ENCODE measurements around the gene PPT2. TPM values are rescaled to one million over a fixed set of nuclear protein-coding genes. Genes with fewer than 3 reads are reported as not detected.

The PPT2 gene
- total and polyA plus RNA-seq, 2 experiments from 2014 or later = 8.9 to 20.6 TPM

GRCh38 chr6:32148289-32149091, 5.5 kb upstream of the PPT2 start (continued):
- TF ChIP-seq ZNF462 (CRISPR knock-in tag; IDR thresholded peaks at IDR 0.05) (no peak), POLR2AphosphoS5 (IDR thresholded peaks at IDR 0.05; ENCODE audit: low read depth) (peak; percentile 61)

- Histone ChIP-seq H3K79me2 (replicated peaks; ENCODE audit: insufficient read depth) (no peaks in the 10 kb centered on the region), H3F3A (replicated peaks; ENCODE audit: low read depth) (peaks cover 9% of the 10 kb centered on the region), H3K36me3 (ENCODE audit: insufficient read depth) (no peaks in the 10 kb centered on the region), H2AFZ (peak overlapping the region; percentile 92), H3K27me3 (ENCODE audit: insufficient read depth) (peaks cover 44% of the 10 kb centered on the region), H4K20me1 (replicated peaks; ENCODE audit: insufficient read depth) (0 out of 2 replicates have a peak, but pooled peaks cover 5% of the 10 kb centered on the region), H3K9me2 (ENCODE audit: insufficient read depth) (no peaks in the 10 kb centered on the region; the same call in 1 of the 2 replicates), H3K4me1 (ENCODE audit: insufficient read depth) (peaks cover 41% of the 10 kb centered on the region), H3K27ac (ENCODE audit: low read depth) (no peak overlapping the region), H3K4me3 (peak overlapping the region; percentile 100), H3K4me2 (peak overlapping the region; percentile 97)
- H3K36me3 Mint-ChIP-seq (ENCODE audit: low read depth) = no peaks in the 10 kb centered on the region
- H3K4me1 Mint-ChIP-seq = peaks cover 57% of the 10 kb centered on the region
- peak; percentile 6 for ATAC-seq
- peaks cover 45% of the 10 kb centered on the region for H3K27me3 Mint-ChIP-seq (ENCODE audit: insufficient read depth, low read depth, poor library complexity)
- peak overlapping the region; percentile 92 for H3K4me3 Mint-ChIP-seq
- DNase-seq (ENCODE audit: low spot score) = peak; percentile 73
- H3K9me3 Mint-ChIP-seq = no peaks in the 10 kb centered on the region; the same call in 2 of the 3 replicates
- no peak overlapping the region for H3K27ac Mint-ChIP-seq
- TF ChIP-seq CTCF (conservative IDR thresholded peaks at IDR 0.05; ENCODE audit: low read depth in 2 of 2) (no peak; a peak in 2 of 4 replicates), ETS1 (IDR thresholded peaks at IDR 0.05) (no peak), POLR2AphosphoS5 (IDR thresholded peaks at IDR 0.05; ENCODE audit: low read depth) (no peak), JUNB (IDR thresholded peaks at IDR 0.05; ENCODE audit: unreplicated experiment) (no peak)
Measured at GRCh38 chr6:32149092-32149755, 4.7 kb upstream of the PPT2 start.

All from GM23338 (cell line).